Measurements from ENCODE around the gene KCNQ4. TPM values are rescaled to one million over a fixed set of nuclear protein-coding genes. Genes with fewer than 3 reads are reported as not detected.

The KCNQ4 gene
- total RNA-seq, 1 experiment from 2014 or later: 0.74 TPM

- no peak for DNase-seq (ENCODE audit: low spot score)
These were observed 29.4 kb upstream of the KCNQ4 start for GRCh38 chr1:40754201-40754600.

DNA sequence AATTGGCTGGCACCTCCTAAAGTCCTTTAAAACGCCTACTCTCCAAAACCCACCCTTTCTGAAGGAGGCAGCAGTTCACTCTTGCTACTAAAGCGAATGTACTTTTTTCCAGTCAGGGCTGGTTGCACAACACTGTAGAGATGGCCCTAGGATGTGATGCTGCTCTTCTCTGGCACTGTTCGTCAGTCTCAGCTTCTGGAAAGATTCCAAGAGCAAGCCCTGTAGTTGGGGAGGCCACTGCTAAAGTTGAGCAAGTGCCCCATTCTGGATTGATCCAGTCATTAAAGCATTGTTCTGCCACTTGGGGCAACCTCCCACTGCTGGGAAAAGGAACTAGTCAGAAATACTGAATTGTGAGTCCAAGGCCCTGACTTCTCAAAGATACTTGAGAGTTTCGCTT is 28.5 kb upstream of the KCNQ4 start:
- no peak for DNase-seq (ENCODE audit: low spot score)

DNA sequence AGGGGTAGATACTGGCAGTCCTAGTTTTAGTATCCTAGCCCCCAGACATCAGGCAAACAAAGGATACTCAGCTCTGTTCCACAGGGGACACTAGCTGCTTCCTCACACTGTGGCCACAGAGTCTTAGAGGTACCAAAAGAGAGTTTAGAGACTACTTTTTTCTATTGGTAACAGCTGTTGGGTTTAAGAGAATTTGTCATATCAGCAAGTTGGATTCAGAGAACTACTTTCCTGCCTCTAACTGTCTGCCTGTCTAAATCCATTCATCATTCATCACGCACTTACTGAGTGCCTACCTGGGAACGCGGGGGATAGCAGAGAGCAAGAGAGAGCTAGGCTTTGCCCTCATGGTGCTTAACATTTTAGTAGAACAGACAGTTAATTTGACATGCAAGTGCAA is 27.1 kb upstream of the KCNQ4 start:
- DNase-seq (ENCODE audit: low spot score): no peak

- DNase-seq (ENCODE audit: low spot score): no peak
These were observed 26.5 kb upstream of the KCNQ4 start for GRCh38 chr1:40757084-40757483.

DNA sequence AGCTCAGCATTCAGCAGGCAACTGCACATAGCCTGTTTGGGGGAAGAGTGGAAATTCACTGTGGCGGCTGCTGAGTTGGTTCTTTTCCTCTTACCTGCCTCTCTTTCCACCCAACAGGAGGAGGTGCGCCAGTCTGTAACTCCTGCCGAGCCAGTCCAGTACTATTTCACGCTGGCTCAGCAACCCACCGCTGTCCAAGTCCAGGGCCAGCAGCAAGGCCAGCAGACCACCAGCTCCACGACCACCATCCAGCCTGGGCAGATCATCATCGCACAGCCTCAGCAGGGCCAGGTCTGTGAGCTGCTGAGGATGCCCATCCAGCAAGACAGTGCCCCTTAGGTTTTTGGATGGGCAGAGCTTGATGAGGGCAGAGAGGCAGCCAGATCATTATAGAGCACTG is 25.6 kb upstream of the KCNQ4 start:
- no peak for DNase-seq (ENCODE audit: low spot score)

DNA sequence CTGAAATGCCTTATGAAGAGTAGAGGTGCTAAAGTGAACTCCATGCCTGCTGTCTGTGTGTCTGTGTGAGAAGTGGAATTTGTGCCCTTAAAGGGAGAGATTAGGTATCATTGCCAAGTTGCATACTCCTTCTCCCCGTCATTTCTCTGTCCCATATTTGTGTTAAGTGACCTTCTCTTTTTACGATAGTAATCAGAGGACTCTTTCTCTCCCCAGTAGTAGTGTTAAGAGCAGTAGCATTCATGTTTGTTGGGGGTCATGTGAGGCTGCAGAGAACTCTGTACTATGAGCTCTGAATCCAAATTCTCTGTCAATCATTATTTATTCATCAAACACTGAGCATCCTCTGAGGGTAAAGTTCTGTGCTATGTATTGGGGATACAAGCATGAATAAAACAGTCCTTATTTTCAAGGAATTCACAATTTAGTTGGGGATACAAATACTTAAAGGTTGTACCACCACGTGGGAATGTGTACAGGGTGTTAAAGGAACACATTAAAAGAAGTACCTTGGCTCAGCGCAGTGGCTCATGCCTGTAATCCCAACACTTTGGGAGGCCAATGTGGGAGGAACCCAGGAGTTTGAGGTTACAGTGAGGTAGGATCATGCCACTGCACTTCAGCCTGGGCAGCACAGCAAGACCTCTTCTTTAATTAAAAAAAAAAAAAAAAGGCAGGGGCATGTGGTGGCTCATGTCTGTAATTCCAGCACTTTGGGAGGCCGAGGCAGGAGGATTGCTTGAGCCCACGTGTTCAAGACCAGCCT is 24.8 kb upstream of the KCNQ4 start:
- no peak for DNase-seq (ENCODE audit: low spot score)

GRCh38 chr1:40760984-40761383 is 22.6 kb upstream of the KCNQ4 start:
- no peak for DNase-seq (ENCODE audit: low spot score)

GRCh38 chr1:40762144-40762923 is 21.3 kb upstream of the KCNQ4 start:
- DNase-seq (ENCODE audit: low spot score): no peak

DNA sequence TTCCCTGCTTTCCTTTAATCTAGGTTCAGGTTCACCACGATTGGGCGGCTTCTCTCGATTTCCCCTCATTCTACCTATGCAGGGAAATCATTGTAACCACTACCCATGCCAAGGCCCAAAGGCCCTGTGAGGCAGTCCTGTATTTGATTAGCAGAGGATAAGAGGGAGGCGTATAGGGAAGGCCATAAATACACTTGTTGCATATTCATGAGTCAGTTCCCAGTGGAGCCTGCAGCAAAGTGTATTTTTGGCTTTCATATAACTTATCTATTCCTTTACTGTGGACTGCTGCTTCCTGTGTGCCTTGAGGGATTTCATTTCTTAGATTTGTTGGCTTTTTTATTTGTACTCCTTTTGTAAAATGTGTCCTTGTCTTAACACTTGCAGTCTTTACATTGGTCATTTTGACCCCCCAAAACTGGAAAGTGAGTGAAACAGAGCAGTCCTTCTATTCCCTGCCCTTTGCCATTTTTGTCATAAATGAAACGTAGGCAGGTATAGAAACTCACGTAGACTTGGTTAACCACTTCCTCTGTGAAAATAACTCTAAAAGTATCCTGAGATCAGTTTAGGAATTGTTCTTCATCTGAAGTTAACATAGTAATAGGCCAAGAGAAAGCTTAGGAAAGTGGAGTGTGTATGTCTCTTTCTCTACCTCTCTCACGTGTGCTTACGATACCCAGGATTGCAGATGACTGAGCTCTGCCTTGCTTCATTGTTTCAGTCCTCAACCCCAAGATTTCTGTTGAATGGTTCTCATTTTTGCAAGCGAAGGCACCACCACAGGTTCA is 19.6 kb upstream of the KCNQ4 start:
- no peak for DNase-seq (ENCODE audit: low spot score)

DNA sequence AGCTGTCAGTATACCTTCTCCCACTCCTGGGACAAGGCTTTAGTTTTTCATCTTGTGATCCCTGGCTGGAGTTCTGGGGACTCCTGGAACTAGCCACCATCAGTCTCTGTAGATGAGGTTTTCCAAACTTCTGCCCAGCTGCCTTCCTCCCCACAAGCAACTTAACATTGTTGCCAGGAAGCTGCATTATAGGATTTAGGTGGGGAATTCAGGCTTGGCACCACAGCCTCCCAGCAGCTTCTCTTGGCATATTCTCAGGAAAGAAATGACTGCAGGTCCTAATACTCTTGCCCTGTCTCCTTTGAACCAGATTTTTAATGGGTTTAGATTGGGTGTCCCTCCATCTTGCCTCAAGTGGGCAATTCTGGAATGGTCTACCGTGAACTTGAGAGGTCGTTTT is 18.6 kb upstream of the KCNQ4 start:
- DNase-seq (ENCODE audit: low spot score): no peak

DNA sequence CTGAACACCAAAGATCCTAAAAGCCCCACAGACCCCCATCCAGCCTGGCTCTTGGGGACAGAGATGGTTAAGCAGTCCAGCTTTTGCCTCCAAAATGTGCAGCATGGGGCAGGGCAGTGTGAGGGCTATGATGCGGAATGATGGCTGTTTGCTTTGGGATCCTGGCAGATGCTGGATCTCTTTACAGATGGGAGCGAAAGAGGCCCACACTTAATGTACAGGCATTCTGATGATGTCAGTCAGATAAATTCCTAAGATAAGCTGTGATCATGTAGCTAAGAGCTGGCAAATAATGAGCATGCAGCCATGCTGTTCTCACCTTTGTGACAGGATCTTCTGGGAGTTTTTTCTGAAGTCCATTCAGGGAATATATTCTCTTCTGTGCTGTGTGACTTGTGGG is 17.6 kb upstream of the KCNQ4 start:
- no peak for DNase-seq (ENCODE audit: low spot score)

DNA sequence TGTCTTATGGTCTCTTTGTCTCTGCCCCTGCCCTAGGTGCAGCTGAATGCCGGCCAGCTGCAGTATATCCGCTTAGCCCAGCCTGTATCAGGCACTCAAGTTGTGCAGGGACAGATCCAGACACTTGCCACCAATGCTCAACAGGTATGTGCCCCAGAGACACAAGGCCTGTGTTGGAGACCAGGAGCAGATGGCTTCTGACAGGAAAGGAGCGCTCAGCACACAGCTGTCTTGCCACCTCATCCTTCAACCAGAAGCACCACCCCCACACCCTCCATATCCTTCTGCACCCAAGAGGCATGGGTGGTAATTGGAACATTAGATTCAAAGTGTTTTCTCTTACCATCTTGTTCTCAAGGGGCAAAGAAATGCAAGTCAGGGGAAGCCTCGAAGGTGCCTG is 17.0 kb upstream of the KCNQ4 start:
- no peak for DNase-seq (ENCODE audit: low spot score)

DNA sequence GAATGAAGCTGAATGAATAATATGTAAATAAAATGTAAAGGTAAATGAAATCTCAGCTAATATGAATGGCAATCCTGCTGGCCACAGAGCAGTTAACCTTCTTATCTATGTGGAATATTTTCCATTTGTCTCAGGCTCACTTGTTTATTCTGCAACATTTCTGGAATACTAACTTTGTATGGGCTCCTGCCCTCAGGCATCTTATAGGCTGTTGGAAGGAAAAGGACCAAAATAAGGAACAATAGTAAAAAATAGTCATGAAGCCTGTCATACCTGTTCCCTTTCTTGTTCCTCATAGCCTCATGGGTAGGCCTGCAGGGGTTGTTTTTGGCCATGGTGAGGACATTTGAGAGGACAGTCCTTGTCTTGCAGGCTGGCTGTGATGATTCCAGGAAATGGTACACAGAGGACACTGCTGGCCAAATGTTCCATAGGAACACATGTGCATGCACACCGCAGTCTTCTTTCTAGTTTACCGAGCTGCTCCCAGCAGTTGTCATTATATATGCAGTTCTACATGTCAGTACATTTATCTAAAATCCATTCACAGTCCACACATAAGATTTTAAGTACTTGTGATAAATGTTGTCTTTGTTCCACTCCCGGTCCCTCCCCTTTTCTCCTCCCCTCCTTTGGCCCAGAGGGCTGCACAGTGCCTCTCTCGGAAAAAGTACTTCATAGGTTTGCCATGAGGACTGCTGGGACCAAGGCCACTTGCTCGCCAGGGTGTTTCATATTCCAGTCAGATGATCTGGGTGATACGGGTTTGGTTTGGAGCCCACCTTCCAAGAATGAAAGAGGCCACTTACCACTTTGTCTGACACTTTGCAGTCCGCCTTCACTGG is 15.2 kb upstream of the KCNQ4 start:
- DNase-seq (ENCODE audit: low spot score): no peak

- no peak for DNase-seq (ENCODE audit: low spot score)
These were observed 13.8 kb upstream of the KCNQ4 start for GRCh38 chr1:40769815-40770214.

DNA sequence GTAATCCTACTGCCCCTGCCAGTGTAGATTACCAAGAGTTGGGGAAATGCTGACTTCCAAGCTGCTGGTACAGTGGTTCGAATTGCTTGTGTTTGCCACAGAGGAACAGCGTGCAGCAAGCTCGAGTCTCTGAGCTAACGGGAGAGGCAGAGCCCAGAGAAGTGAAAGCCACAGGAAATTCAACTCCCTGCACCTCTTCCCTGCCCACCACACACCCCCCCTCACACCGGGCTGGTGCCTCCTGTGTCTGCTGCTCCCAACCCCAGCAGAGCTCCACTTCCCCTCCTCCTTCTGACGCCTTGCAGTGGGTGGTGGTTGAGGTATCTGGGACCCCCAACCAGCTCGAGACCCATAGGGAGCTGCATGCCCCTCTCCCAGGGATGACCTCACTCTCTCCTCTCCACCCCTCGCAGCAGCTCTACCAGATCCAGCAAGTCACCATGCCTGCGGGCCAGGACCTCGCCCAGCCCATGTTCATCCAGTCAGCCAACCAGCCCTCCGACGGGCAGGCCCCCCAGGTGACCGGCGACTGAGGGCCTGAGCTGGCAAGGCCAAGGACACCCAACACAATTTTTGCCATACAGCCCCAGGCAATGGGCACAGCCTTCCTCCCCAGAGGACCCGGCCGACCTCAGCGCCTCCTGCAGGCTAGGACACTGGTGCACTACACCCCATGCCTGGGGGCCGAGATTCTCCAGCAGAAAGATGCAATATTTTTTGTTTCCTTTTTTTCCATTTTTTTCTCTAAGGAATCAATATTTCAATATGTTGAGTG is 13.1 kb upstream of the KCNQ4 start:
- no peak for DNase-seq (ENCODE audit: low spot score)

DNA sequence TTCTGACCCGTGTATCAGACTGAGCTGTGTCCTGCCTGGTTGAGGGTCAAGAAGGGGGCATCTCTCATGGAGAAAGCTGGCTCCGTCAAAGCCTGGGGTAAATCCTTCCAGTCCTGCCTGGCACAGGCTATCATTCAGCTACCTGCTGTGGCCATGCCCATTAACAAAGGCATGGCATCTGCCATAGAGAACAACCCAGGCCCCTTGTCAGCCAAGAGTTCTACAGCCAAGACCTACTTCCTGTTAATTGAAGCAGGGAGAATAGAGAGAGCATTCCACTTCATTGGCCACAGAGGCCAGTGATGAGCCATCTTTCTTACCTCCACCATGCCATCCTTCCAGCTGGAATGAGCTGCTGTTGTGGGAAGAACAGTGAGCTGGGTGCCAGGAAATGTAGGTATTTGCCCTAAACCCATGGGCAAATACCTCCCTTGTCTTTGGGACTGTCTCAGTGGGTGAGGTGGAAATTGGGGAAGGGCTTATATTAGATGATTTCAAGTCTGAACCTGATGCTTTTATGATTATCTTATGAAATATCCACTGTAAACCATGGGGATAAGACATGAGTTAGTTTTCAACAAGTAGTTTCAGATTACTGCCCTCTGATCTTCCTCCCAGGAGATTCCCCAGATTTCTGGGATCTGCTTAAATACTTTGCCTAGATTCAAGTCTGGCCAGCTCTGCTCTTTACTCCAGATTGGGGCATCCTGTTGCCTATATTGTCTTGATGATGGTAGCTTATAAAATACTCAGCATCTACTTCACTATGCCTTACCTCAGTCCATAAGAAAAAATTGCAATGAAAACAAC is 11.2 kb upstream of the KCNQ4 start:
- no peak for DNase-seq (ENCODE audit: low spot score)

DNA sequence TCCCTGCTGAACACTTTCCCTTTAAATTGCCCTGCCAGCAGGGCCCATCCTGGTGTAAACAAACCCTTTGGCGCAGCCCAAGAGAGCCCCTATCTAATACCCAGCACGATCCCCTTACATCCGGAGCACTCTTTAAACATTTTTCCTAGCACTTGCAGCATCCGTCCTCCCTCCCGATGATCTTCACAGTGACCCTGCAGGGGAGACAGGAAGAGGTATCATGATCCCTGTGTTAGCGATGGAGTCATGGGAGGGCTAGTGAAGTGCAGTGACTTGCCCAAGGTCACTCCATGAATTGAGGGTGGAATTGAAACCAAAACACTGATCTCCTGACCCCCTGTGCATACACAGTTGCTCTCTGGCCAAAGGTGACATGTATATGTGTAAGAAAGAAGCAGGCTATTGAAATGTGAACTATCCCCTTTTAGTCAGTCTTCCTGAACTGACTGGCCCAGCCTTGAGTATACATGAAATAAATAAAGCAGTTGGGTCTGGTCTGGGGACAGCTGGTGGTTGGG is 9.8 kb upstream of the KCNQ4 start:
- DNase-seq (ENCODE audit: low spot score): no peak

- DNase-seq (ENCODE audit: low spot score): peak; percentile 68
These were observed 9.2 kb upstream of the KCNQ4 start for GRCh38 chr1:40774266-40774998.

Measured in HT-29 (cell line).